ENCODE results near the gene RASSF3. TPM values are rescaled to one million over a fixed set of nuclear protein-coding genes. Genes with fewer than 3 reads are reported as not detected.

RASSF3 gene
- total RNA-seq, 1 donor from 2014 or later: 35.8 TPM

DNA sequence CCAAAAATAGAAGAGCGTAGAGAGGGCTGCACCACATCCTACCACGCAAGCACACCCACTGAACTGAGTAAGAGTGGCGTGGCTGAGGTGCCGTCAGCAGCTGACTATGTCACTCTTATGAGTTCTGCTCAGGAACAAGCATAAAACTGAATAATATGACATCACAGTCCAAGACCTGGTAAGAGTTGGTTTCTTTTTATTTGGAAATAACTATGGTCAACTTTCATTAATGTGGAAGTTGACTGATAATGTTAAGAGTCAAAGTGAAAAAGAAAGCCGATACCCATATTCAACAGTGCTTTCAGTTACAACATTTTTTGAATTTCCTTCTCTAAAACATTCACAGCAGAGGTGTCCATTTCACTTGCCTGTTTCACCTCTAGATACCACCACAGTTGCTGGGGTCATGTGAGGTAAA is 104.3 kb downstream of the RASSF3 start:
- Mint-ChIP-seq H3K27me3 (ENCODE audit: low read depth) (no peaks in the 10 kb centered on the region), H3K27ac (peak overlapping the region; percentile 42), H3K4me1 (ENCODE audit: low read depth) (peaks cover 28% of the 10 kb centered on the region), H3K9me3 (no peaks in the 10 kb centered on the region), H3K36me3 (ENCODE audit: low read depth) (peaks cover 58% of the 10 kb centered on the region), H3K4me3 (ENCODE audit: low read depth) (no peak overlapping the region)
- intact Hi-C loops (cut with micrococcal nuclease): loop anchor here (5.0 kb wide), 1 partner anchor 43 kb away; the partner anchor contains the start of gene GNS
- DNase-seq (ENCODE audit: low spot score): peak; percentile 15

GRCh38 chr12:64716371-64716770 is 106.1 kb downstream of the RASSF3 start:
- peaks cover 69% of the 10 kb centered on the region for H3K36me3 Mint-ChIP-seq (ENCODE audit: low read depth)
- no peaks in the 10 kb centered on the region for H3K27me3 Mint-ChIP-seq (ENCODE audit: low read depth)
- no peak overlapping the region for H3K27ac Mint-ChIP-seq
- DNase-seq (ENCODE audit: low spot score): no peak
- H3K9me3 Mint-ChIP-seq: no peaks in the 10 kb centered on the region
- intact Hi-C loops (cut with micrococcal nuclease): no loop called here
- peaks cover 28% of the 10 kb centered on the region for H3K4me1 Mint-ChIP-seq (ENCODE audit: low read depth)
- H3K4me3 Mint-ChIP-seq (ENCODE audit: low read depth): no peak overlapping the region

GRCh38 chr12:64716839-64717455 is 106.7 kb downstream of the RASSF3 start:
- Mint-ChIP-seq H3K4me3 (ENCODE audit: low read depth) (no peak overlapping the region), H3K27me3 (ENCODE audit: low read depth) (no peaks in the 10 kb centered on the region), H3K9me3 (no peaks in the 10 kb centered on the region), H3K27ac (no peak overlapping the region), H3K36me3 (ENCODE audit: low read depth) (peaks cover 73% of the 10 kb centered on the region), H3K4me1 (ENCODE audit: low read depth) (peaks cover 28% of the 10 kb centered on the region)
- intact Hi-C loops (cut with micrococcal nuclease): no loop called here
- DNase-seq (ENCODE audit: low spot score): no peak

GRCh38 chr12:64718649-64719048 is 108.4 kb downstream of the RASSF3 start:
- no peak for DNase-seq (ENCODE audit: low spot score)
- intact Hi-C loops (cut with micrococcal nuclease): no loop called here
- H3K27ac Mint-ChIP-seq: no peak overlapping the region
- H3K9me3 Mint-ChIP-seq: no peaks in the 10 kb centered on the region
- no peaks in the 10 kb centered on the region for H3K27me3 Mint-ChIP-seq (ENCODE audit: low read depth)
- no peak overlapping the region for H3K4me3 Mint-ChIP-seq (ENCODE audit: low read depth)
- peaks cover 72% of the 10 kb centered on the region for H3K36me3 Mint-ChIP-seq (ENCODE audit: low read depth)
- peaks cover 26% of the 10 kb centered on the region for H3K4me1 Mint-ChIP-seq (ENCODE audit: low read depth)

GRCh38 chr12:64720884-64721283 is 110.6 kb downstream of the RASSF3 start:
- no peak overlapping the region for H3K27ac Mint-ChIP-seq
- no peak overlapping the region for H3K4me3 Mint-ChIP-seq (ENCODE audit: low read depth)
- DNase-seq (ENCODE audit: low spot score): no peak
- peaks cover 53% of the 10 kb centered on the region for H3K36me3 Mint-ChIP-seq (ENCODE audit: low read depth)
- peaks cover 15% of the 10 kb centered on the region for H3K4me1 Mint-ChIP-seq (ENCODE audit: low read depth)
- H3K9me3 Mint-ChIP-seq: no peaks in the 10 kb centered on the region
- intact Hi-C loops (cut with micrococcal nuclease): no loop called here
- no peaks in the 10 kb centered on the region for H3K27me3 Mint-ChIP-seq (ENCODE audit: low read depth)

DNA sequence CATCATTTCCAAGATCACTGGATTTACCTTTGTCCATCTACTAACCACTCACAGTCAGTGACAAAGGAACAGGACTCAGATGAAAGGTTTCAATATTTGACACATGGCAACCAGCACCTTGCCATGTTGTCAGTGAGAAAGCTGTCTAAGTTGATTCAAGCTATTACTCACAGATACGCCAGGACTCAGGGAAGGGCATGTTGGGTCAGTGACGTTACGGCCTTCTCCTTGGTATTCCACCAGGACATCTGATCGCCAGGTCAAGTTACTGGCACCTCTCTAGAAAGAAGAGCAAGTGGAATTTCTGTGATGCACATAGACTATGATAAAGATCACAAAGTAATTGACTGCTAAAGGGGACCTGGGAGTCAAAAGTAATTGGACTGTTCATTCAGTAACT is 112.5 kb downstream of the RASSF3 start:
- H3K27ac Mint-ChIP-seq: no peak overlapping the region
- H3K36me3 Mint-ChIP-seq (ENCODE audit: low read depth): peaks cover 49% of the 10 kb centered on the region
- no peaks in the 10 kb centered on the region for H3K27me3 Mint-ChIP-seq (ENCODE audit: low read depth)
- no peak overlapping the region for H3K4me3 Mint-ChIP-seq (ENCODE audit: low read depth)
- no peak for DNase-seq (ENCODE audit: low spot score)
- H3K9me3 Mint-ChIP-seq: no peaks in the 10 kb centered on the region
- intact Hi-C loops (cut with micrococcal nuclease): no loop called here
- H3K4me1 Mint-ChIP-seq (ENCODE audit: low read depth): peaks cover 8% of the 10 kb centered on the region

GRCh38 chr12:64723630-64724029 is 113.3 kb downstream of the RASSF3 start:
- intact Hi-C loops (cut with micrococcal nuclease): no loop called here
- H3K9me3 Mint-ChIP-seq: no peaks in the 10 kb centered on the region

GRCh38 chr12:64724201-64724745 is 114.0 kb downstream of the RASSF3 start:
- H3K4me3 Mint-ChIP-seq (ENCODE audit: low read depth): no peak overlapping the region
- no peak for DNase-seq (ENCODE audit: low spot score)
- peaks cover 51% of the 10 kb centered on the region for H3K36me3 Mint-ChIP-seq (ENCODE audit: low read depth)
- no peaks in the 10 kb centered on the region for H3K9me3 Mint-ChIP-seq
- H3K27me3 Mint-ChIP-seq (ENCODE audit: low read depth): no peaks in the 10 kb centered on the region
- no peak overlapping the region for H3K27ac Mint-ChIP-seq
- H3K4me1 Mint-ChIP-seq (ENCODE audit: low read depth): peaks cover 8% of the 10 kb centered on the region
- intact Hi-C loops (cut with micrococcal nuclease): no loop called here

More at GRCh38 chr12:64723630-64724029, 113.3 kb downstream of the RASSF3 start:
- Mint-ChIP-seq H3K36me3 (ENCODE audit: low read depth) (peaks cover 49% of the 10 kb centered on the region), H3K4me3 (ENCODE audit: low read depth) (no peak overlapping the region), H3K27me3 (ENCODE audit: low read depth) (no peaks in the 10 kb centered on the region), H3K27ac (no peak overlapping the region), H3K4me1 (ENCODE audit: low read depth) (peaks cover 8% of the 10 kb centered on the region)
- DNase-seq (ENCODE audit: low spot score): no peak

- H3K27me3 Mint-ChIP-seq (ENCODE audit: low read depth): no peaks in the 10 kb centered on the region
- DNase-seq (ENCODE audit: low spot score): no peak
- no peaks in the 10 kb centered on the region for H3K9me3 Mint-ChIP-seq
- no peak overlapping the region for H3K4me3 Mint-ChIP-seq (ENCODE audit: low read depth)
- peaks cover 19% of the 10 kb centered on the region for H3K4me1 Mint-ChIP-seq (ENCODE audit: low read depth)
- H3K27ac Mint-ChIP-seq: peak overlapping the region; percentile 83
- intact Hi-C loops (cut with micrococcal nuclease): loop anchor here (1.0 kb wide), 1 partner anchor 29 kb away; the partner anchor contains the start of gene GNS
- peaks cover 59% of the 10 kb centered on the region for H3K36me3 Mint-ChIP-seq (ENCODE audit: low read depth)
Measured at GRCh38 chr12:64729909-64730587, 119.8 kb downstream of the RASSF3 start.

GRCh38 chr12:64730588-64730969 is 120.3 kb downstream of the RASSF3 start:
- no peak for DNase-seq (ENCODE audit: low spot score)
- no peaks in the 10 kb centered on the region for H3K27me3 Mint-ChIP-seq (ENCODE audit: low read depth)
- no peak overlapping the region for H3K4me3 Mint-ChIP-seq (ENCODE audit: low read depth)
- peaks cover 56% of the 10 kb centered on the region for H3K36me3 Mint-ChIP-seq (ENCODE audit: low read depth)
- peaks cover 19% of the 10 kb centered on the region for H3K4me1 Mint-ChIP-seq (ENCODE audit: low read depth)
- intact Hi-C loops (cut with micrococcal nuclease): loop anchor here (1.0 kb wide), 1 partner anchor 29 kb away; the partner anchor contains the start of gene GNS
- peak overlapping the region; percentile 83 for H3K27ac Mint-ChIP-seq
- no peaks in the 10 kb centered on the region for H3K9me3 Mint-ChIP-seq

DNA sequence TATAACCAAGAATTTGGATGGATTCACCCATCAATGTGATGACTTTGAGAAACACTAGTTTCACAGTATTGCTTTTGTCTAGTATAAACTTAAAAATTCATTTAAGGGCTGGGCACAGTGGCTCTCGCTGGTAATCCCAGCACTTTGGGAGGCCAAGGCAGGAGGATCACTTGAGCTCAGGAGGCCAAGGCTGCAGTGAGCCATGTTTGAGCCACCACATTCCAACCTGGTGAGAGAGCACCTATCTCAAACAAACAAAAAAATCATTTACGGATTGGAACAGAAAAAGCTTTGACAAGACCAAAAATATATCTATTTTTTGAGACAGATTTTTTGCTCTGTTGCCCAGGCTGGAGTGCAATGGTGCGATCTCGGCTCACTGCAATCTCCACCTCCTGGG is 121.4 kb downstream of the RASSF3 start:
- intact Hi-C loops (cut with micrococcal nuclease): no loop called here
- DNase-seq (ENCODE audit: low spot score): no peak
- peaks cover 24% of the 10 kb centered on the region for H3K4me1 Mint-ChIP-seq (ENCODE audit: low read depth)
- no peak overlapping the region for H3K4me3 Mint-ChIP-seq (ENCODE audit: low read depth)
- H3K27ac Mint-ChIP-seq: no peak overlapping the region
- H3K27me3 Mint-ChIP-seq (ENCODE audit: low read depth): no peaks in the 10 kb centered on the region
- peaks cover 59% of the 10 kb centered on the region for H3K36me3 Mint-ChIP-seq (ENCODE audit: low read depth)
- H3K9me3 Mint-ChIP-seq: no peaks in the 10 kb centered on the region

- H3K4me1 Mint-ChIP-seq (ENCODE audit: low read depth): peaks cover 35% of the 10 kb centered on the region
- no peak overlapping the region for H3K27ac Mint-ChIP-seq
- no peaks in the 10 kb centered on the region for H3K27me3 Mint-ChIP-seq (ENCODE audit: low read depth)
- no peaks in the 10 kb centered on the region for H3K9me3 Mint-ChIP-seq
- no peak overlapping the region for H3K4me3 Mint-ChIP-seq (ENCODE audit: low read depth)
- peaks cover 70% of the 10 kb centered on the region for H3K36me3 Mint-ChIP-seq (ENCODE audit: low read depth)
- intact Hi-C loops (cut with micrococcal nuclease): no loop called here
- DNase-seq (ENCODE audit: low spot score): no peak
Measured at GRCh38 chr12:64733857-64734256, 123.6 kb downstream of the RASSF3 start.

DNA sequence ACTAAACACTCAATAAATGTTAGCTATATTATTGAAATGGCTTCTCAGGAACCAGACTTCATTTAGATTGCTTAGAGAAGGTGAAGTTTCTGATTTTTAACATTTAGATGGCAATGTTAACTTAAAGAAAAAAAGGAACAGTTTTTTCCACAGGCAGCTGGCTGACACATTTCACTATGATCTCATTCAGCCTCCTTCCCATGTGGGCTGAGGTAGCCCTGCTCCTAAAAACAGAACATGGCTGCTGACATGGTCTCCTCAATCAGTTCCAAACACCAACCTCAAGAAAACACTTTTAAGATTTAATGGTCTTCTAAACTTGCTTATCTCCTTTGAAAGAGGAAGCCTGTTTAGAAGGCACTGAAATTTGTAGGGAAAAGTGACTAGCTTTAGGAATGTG is 125.1 kb downstream of the RASSF3 start:
- Mint-ChIP-seq H3K27me3 (ENCODE audit: low read depth) (no peaks in the 10 kb centered on the region), H3K4me3 (ENCODE audit: low read depth) (no peak overlapping the region), H3K36me3 (ENCODE audit: low read depth) (peaks cover 76% of the 10 kb centered on the region), H3K27ac (no peak overlapping the region), H3K4me1 (ENCODE audit: low read depth) (peaks cover 35% of the 10 kb centered on the region), H3K9me3 (no peaks in the 10 kb centered on the region)
- intact Hi-C loops (cut with micrococcal nuclease): no loop called here
- no peak for DNase-seq (ENCODE audit: low spot score)

All from activated T-helper 2 cell treated with anti-CD3 and anti-CD28 coated beads, Interferon-gamma antibody, Interleukin-2, Interleukin-4, amounts not matched to agents 10 μg/mL and 5 μg/mL and 100 μg/mL, durations not matched to agents 14 hours and 24 hours and 36 hours (primary cell).